ENCODE results near the gene SUMF2. TPM values are rescaled to one million over a fixed set of nuclear protein-coding genes. Genes with fewer than 3 reads are reported as not detected.

The SUMF2 gene
- 125 and 132 TPM in 2 replicates for total RNA-seq

DNA sequence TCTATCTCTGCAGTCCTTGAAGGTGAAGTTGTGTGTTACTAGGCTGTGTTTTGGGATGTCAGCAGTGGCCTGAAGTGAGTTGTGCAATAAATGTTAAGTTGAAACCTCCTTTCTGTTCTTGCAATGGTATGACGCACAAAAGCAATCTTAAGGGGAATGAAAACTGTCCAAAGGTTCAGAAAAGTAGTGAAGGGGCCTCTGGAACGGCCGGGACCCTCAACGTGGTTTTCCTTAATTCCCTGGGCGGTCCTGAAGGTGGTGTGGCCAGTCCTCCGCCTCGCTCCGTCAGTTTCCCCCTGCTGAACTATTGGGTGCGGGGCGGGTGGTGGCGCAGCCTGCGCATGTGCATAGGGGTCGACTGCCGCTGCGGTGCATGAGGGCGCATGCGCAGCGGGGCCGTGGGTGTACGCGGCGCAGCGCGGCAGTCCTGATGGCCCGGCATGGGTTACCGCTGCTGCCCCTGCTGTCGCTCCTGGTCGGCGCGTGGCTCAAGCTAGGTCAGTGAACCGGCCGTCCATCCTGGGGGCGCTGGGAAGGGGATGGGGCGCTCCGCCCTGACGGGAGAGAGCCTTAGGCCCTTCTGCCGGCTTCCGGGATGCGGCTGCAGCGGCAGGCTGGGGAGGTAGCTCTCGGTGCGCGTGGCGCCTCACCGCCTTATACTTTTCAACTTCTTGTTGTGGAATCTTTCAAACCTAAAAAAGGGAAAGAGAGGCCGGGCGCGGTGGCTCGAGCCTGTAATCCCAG is at the start of gene SUMF2:
SUMF2 (plus strand) TSS at position 405 of the 744 bp plus-strand sequence; CDS start at position 431, 26 bp downstream.

DNA sequence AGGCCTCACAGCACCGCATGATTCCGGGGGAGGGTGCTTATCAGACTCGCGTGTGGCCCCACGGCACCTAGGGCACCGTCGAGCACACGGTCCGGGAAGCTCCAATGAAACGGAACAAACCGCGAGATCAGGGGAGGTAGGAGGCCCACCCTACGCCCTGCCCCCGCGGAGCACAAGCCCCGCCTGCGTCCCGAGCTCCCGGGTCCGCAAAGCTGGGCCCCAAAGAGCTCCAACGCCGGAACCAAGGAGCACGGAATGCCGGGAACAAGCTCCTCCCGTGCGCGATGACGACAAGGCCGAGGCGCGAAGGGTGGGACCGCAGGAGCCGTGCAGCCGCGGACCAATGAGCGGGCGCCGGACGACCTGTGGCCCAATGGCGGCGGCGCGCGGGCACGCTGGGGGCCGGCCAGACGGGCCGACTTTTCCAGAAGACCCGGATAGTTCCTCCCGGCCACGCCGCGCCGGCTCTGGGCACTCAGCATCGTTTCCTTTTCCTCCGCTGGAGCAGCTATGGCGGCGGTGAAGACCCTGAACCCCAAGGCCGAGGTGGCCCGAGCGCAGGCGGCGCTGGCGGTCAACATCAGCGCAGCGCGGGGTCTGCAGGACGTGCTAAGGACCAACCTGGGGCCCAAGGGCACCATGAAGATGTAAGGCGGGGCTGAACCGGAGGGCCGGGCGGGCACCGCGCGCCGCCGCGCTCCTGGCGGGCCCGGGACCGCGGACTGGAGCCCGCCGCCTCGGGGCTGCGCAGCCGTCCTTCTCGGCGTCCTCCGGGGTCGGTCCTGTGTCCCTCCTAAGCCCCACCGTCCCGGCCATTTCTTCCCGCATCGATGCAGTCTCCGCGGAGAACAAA is 12.5 kb upstream of the SUMF2 start, which contains the start of the genes CCT6A and PSPH:
CCT6A (plus strand) TSS at position 427 of the 853 bp plus-strand sequence; CDS start at position 511, 84 bp downstream.
PSPH (minus strand) TSS at position 106 of the 853 bp plus-strand sequence. CDS start 30,232 bp downstream, outside the sequence.

DNA sequence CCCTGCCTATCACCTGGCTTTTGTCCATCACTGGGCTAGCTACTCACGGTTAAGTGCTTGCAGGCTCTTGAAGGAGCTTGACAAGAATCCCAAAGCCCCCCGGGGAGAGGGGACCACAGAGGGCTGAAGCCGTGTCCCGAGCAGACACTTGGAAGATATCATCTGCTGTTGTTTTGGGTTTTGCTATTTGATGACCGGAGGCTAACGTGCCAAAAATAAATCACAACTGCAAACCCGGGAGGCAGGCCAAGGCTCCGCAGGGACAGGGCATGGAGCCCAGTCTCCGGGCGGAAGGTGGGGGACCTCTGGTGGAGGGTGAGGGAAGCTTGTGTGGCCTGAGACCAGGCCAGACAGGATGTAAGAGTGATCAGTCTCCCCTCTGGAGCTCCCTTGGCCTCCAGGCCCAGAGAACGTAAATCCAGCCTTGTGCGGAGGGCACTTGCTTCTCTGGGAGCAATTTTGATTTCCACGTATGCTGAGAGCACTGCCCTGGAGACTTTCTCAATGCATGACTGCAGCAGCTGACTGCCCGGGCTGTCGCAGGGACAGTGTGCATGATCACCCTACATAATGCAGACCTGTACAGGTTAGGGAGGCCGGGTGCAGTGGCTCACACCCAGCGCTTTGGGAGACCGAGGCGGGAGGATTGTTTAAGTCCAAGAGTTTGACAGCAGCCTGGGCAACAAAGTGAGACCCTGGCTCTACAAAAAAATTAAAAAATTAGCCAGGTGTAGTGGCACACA is 28.9 kb downstream of the SUMF2 start, which contains the start of gene PHKG1:
PHKG1 (minus strand) TSS at position 164 of the 743 bp plus-strand sequence. CDS start 4,011 bp downstream, outside the sequence.

DNA sequence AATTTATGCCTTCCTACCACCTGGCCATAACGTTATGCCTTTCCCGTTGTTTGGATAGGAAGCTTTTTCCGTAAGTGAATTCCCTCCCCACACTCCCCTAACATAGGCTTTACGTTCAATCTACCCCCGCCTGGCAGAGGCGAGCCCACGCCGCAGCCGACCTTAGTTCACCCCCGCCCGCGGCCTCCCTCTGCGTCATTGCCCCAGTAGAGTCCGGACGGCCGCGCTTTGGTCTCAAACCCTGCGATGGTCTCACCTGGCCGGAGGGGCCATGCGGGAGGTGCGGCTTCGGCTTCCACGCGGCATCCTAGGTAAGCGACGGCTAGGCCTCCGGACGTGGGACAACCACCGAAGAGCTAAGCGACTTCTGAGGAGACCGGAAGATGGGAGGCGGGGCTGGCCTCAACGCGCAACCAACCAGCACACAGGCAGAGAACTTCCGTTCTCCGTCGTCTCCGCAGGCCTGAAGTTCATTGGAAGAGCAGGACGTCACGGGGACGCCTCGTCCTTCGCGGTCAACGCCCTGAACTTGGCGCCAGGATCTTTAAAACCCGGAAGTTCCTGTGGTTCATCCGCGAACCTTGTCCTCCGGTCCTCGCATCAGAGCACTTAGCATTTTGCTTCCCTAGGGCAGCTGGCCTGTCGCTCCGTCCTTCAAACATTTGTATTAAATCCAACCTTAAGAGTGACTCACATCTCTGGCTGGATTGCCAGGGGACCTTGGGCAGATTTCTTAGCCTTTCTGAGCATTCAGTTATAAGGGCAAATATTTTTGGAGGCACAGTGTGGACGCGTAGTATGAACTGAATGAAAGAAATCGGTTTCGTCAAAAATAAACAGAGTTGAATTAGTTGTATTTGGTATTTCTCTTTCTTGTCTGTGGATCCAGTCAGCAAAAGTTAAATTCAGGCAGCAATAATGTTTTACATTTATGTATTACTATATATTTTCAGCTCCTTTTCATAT is 42.3 kb downstream of the SUMF2 start, which contains the start of gene CHCHD2:
CHCHD2 (minus strand) TSS at position 369 of the 966 bp plus-strand sequence; CDS start at position 306, 63 bp downstream.

DNA sequence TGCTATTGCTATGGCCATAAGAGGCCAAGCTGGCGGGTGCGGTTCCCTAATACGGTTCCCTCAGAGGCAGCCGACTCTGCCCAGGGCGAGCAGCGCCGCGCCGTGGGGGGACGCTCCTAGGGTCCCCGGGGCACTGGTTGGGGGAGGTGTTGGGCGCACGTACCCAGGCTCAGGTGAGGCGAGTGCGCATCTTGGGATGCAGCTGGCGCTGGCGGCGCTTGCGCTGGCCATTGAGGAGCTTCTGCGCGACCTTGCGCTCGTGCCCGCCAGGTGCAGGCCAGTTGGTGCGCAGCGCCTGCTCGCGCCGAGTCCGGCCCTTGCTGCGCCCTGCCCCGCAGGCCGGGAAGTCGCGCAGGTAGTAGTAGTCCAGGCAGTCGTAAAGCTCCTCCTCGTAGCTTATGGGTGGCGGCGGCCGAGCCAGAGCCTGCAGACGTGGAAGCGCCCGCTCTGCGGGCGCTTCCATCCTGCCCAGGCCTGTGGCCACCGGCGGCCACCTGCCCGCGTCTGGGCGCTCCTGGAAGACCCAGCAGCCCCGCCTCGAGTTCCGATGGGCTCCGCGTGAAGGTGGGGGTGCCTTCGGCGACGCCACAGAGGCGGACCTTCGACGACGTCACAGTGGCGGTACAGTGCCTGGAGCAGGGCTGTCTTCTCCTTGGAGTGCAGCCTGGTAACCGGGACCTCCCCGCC is 51.9 kb downstream of the SUMF2 start, which contains the start of gene NUPR2:
NUPR2 (minus strand) TSS at position 566 of the 687 bp plus-strand sequence; CDS start at position 463, 103 bp downstream.

Other genes starting within 250 kb of the SUMF2 start
- not detected in 2 replicates for gene SEPTIN14, start 201.5 kb upstream of the SUMF2 start, total RNA-seq
- 0.49 and 1.2 TPM in 2 replicates for gene ZNF713, start 176.8 kb upstream of the SUMF2 start, total RNA-seq
- gene MRPS17, start 112.4 kb upstream of the SUMF2 start, total RNA-seq, result 6.8 and 8.6 TPM in 2 replicates
- gene NIPSNAP2, start 99.7 kb upstream of the SUMF2 start, total RNA-seq, result 28.3 and 33.7 TPM in 2 replicates
- 15.4 and 24.5 TPM in 2 replicates for gene PSPH, start 12.8 kb upstream of the SUMF2 start, total RNA-seq
- gene CCT6A, start 12.5 kb upstream of the SUMF2 start, total RNA-seq, result 67.2 and 67.5 TPM in 2 replicates
- 0.24 and 1.1 TPM in 2 replicates for gene PHKG1, start 28.7 kb downstream of the SUMF2 start, total RNA-seq
- gene CHCHD2, start 42.2 kb downstream of the SUMF2 start, total RNA-seq, result 260 and 302 TPM in 2 replicates
- not detected in 2 replicates for gene NUPR2, start 52.1 kb downstream of the SUMF2 start, total RNA-seq

Measured in cardiac ventricle fibroblast (primary cell).